GM18870 (cell line): ENCODE measurements around the gene ARMC2.
"Not testable (repeated sequence)": the region's sequence is repeated elsewhere in the genome, so short reads cannot be mapped to it uniquely, and the experiment has no call there.

Source experiments
- ATAC-seq: cut with Tn5 transposase; IDR thresholded peaks from one replicate; pipeline ENCODE4 v1.9.1; 2021; ENCODE audit warnings: moderate library complexity; ENCODE audit not compliant: unreplicated experiment

Gene ARMC2

GRCh38 chr6:108848116-108848868 is at the start of gene ARMC2:
TSS of gene ARMC2 (plus strand) at chr6:108848422. CDS start at chr6:108854268, 5,846 bp downstream.
- peak; percentile 80 for ATAC-seq

GRCh38 chr6:108798670-108799353 is 49.4 kb upstream of the ARMC2 start:
- ATAC-seq, result no peak

- no peak for ATAC-seq
Measured at GRCh38 chr6:108799354-108799717, 48.9 kb upstream of the ARMC2 start.

GRCh38 chr6:108799791-108800190 is 48.4 kb upstream of the ARMC2 start:
- ATAC-seq, result no peak

GRCh38 chr6:108800427-108800864 is 47.8 kb upstream of the ARMC2 start:
- no peak for ATAC-seq

- ATAC-seq, result no peak
Measured at GRCh38 chr6:108801366-108801765, 46.9 kb upstream of the ARMC2 start.

GRCh38 chr6:108803982-108804490 is 44.2 kb upstream of the ARMC2 start:
- ATAC-seq, result no peak

GRCh38 chr6:108804956-108805355 is 43.3 kb upstream of the ARMC2 start:
- ATAC-seq, result no peak

GRCh38 chr6:108805611-108806167 is 42.5 kb upstream of the ARMC2 start:
- ATAC-seq, result peak; percentile 80

GRCh38 chr6:108806171-108806570 is 42.1 kb upstream of the ARMC2 start:
- ATAC-seq, result peak; percentile 24

GRCh38 chr6:108806665-108807064 is 41.6 kb upstream of the ARMC2 start:
- ATAC-seq, result no peak

GRCh38 chr6:108807928-108808327 is 40.3 kb upstream of the ARMC2 start:
- no peak for ATAC-seq

GRCh38 chr6:108809211-108809610 is 39.0 kb upstream of the ARMC2 start:
- ATAC-seq, result no peak

- ATAC-seq, result no peak
Measured at GRCh38 chr6:108810057-108810643, 38.1 kb upstream of the ARMC2 start.

GRCh38 chr6:108811490-108811889 is 36.7 kb upstream of the ARMC2 start:
- ATAC-seq, result no peak

GRCh38 chr6:108813218-108813617 is 35.0 kb upstream of the ARMC2 start:
- ATAC-seq, result not testable (repeated sequence)

- not testable (repeated sequence) for ATAC-seq
Measured at GRCh38 chr6:108817276-108817675, 30.9 kb upstream of the ARMC2 start.

- ATAC-seq, result no peak
Measured at GRCh38 chr6:108820006-108820405, 28.2 kb upstream of the ARMC2 start.

GRCh38 chr6:108822401-108822800 is 25.8 kb upstream of the ARMC2 start:
- ATAC-seq, result no peak

GRCh38 chr6:108825326-108825725 is 22.9 kb upstream of the ARMC2 start:
- no peak for ATAC-seq

GRCh38 chr6:108831104-108831503 is 17.1 kb upstream of the ARMC2 start:
- no peak for ATAC-seq
